ENCODE results near the gene MEIS2. TPM values are rescaled to one million over a fixed set of nuclear protein-coding genes. Genes with fewer than 3 reads are reported as not detected.

Gene MEIS2
- total RNA-seq, 2 experiments from 2014 or later: 0.14 TPM; not detected in 1

DNA sequence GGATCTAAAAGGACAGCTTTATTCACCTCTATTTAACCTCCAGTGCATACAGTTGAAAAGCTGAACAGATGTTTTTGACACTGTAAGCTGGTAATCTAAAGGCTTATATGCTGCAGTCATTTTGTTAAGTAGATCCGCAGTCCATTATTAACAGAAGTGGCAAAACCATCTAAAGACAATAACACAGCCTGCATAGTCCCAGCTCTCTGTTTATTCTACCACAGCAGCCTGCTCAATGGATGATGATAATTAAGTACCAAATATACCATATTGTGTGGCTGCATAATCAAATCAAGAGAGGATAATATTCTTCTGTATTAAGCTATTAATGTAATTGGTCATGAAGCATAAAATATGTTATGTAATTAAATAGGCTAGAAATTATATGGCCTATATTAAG is 207.1 kb downstream of the MEIS2 start:
- intact Hi-C loops (cut with micrococcal nuclease): no loop called here
- CTCF ChIA-PET: interaction anchor here (1.3 kb wide), 1 partner anchor 10 kb away, joined by 4 read pairs; no protein-coding TSS in a partner anchor
- Mint-ChIP-seq H3K27me3 (peaks cover 28% of the 10 kb centered on the region), H3K9me3 (no peaks in the 10 kb centered on the region), H3K4me1 (ENCODE audit: low read depth) (no peaks in the 10 kb centered on the region), H3K4me3 (no peak overlapping the region), H3K27ac (no peak overlapping the region), H3K36me3 (ENCODE audit: low read depth) (no peaks in the 10 kb centered on the region)
- TF ChIP-seq, protein P1, sequence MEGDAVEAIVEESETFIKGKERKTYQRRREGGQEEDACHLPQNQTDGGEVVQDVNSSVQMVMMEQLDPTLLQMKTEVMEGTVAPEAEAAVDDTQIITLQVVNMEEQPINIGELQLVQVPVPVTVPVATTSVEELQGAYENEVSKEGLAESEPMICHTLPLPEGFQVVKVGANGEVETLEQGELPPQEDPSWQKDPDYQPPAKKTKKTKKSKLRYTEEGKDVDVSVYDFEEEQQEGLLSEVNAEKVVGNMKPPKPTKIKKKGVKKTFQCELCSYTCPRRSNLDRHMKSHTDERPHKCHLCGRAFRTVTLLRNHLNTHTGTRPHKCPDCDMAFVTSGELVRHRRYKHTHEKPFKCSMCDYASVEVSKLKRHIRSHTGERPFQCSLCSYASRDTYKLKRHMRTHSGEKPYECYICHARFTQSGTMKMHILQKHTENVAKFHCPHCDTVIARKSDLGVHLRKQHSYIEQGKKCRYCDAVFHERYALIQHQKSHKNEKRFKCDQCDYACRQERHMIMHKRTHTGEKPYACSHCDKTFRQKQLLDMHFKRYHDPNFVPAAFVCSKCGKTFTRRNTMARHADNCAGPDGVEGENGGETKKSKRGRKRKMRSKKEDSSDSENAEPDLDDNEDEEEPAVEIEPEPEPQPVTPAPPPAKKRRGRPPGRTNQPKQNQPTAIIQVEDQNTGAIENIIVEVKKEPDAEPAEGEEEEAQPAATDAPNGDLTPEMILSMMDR (IDR thresholded peaks at IDR 0.05): no peak
- POLR2A ChIA-PET: no interaction called here
- DNase-seq (no peak), ATAC-seq (no peak)

DNA sequence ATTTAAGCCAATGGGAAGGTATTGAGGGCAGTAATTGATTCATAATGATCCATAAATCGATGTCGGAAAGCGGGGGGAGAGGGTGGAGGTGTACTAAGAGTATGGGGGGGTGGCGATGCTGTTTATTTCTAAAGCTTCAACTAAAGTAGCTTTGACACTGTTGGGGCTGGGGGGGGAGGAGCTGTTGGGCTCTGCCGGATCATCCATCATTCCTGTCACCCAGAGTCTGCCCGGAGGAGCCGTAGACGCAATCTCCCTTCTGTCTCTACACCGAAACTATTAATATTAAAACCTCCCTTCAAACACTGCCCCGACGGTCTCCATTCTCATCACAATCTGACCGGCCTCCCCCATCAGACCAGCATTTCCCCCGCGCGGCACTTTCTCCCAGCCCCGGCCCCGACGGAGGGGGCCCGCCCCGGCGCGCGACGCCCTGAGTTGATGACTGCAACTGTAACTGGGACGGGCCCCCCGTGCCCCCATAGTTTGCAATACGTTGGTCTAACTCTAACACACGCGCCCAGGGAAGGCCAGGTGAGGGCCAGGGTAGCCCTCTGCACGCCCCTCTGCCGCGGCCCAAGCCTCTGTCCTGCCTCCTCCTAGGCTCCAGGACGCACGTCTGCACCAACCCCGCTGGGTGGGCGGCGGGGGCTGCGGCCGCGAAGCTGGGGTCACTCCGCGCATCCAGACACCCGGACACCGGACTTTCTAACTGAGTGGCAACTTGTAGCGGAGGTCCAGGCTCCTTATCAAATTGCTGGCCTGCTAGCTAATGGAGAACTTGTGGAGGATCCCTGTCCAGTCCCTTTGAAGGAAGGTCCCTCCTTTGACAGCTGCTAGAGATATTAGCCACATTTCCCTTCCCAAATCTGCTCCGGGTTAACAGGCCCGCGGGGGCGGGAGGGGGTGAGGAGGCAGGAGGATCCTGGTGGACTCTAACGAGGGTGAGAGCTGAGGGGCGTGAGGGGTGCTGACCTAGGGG is 212.0 kb downstream of the MEIS2 start:
- Mint-ChIP-seq H3K4me1 (ENCODE audit: low read depth) (peaks cover 9% of the 10 kb centered on the region), H3K36me3 (ENCODE audit: low read depth) (no peaks in the 10 kb centered on the region), H3K4me3 (no peak overlapping the region), H3K27ac (no peak overlapping the region), H3K27me3 (peaks cover 67% of the 10 kb centered on the region), H3K9me3 (no peaks in the 10 kb centered on the region)
- ATAC-seq: no peak
- TF ChIP-seq, protein P1 (IDR thresholded peaks at IDR 0.05): no peak
- ChIA-PET CTCF (no interaction called here), POLR2A (no interaction called here)
- DNase-seq: no peak
- intact Hi-C loops (cut with micrococcal nuclease): no loop called here

GRCh38 chr15:36887214-36887961 is 213.0 kb downstream of the MEIS2 start:
- intact Hi-C loops (cut with micrococcal nuclease): no loop called here

GRCh38 chr15:36886701-36887100 is 213.6 kb downstream of the MEIS2 start:
- ATAC-seq: no peak
- peaks cover 78% of the 10 kb centered on the region for H3K27me3 Mint-ChIP-seq

More at GRCh38 chr15:36887214-36887961, 213.0 kb downstream of the MEIS2 start:
- TF ChIP-seq, protein P1 (IDR thresholded peaks at IDR 0.05): no peak
- DNase-seq (no peak), ATAC-seq (no peak)
- POLR2A ChIA-PET: no interaction called here
- Mint-ChIP-seq H3K27ac (no peak overlapping the region), H3K36me3 (ENCODE audit: low read depth) (no peaks in the 10 kb centered on the region), H3K4me3 (no peak overlapping the region), H3K4me1 (ENCODE audit: low read depth) (peaks cover 13% of the 10 kb centered on the region), H3K9me3 (no peaks in the 10 kb centered on the region), H3K27me3 (peaks cover 76% of the 10 kb centered on the region)
- CTCF ChIA-PET: no interaction called here

More at GRCh38 chr15:36886701-36887100, 213.6 kb downstream of the MEIS2 start:
- H3K36me3 Mint-ChIP-seq (ENCODE audit: low read depth): no peaks in the 10 kb centered on the region
- no peak overlapping the region for H3K4me3 Mint-ChIP-seq
- intact Hi-C loops (cut with micrococcal nuclease): no loop called here
- ChIA-PET POLR2A (no interaction called here), CTCF (no interaction called here)
- peaks cover 13% of the 10 kb centered on the region for H3K4me1 Mint-ChIP-seq (ENCODE audit: low read depth)
- no peak for DNase-seq
- no peak overlapping the region for H3K27ac Mint-ChIP-seq
- H3K9me3 Mint-ChIP-seq: no peaks in the 10 kb centered on the region
- TF ChIP-seq, protein P1 (IDR thresholded peaks at IDR 0.05): no peak

All from activated CD8-positive, alpha-beta T cell treated with anti-CD3 and anti-CD28 coated beads for 36 hours (primary cell).